ENCODE measurements around the gene MED10. TPM values are rescaled to one million over a fixed set of nuclear protein-coding genes. Genes with fewer than 3 reads are reported as not detected.

Gene MED10
- polyA plus RNA-seq, 1 donor from 2014 or later, result 37.9 TPM

DNA sequence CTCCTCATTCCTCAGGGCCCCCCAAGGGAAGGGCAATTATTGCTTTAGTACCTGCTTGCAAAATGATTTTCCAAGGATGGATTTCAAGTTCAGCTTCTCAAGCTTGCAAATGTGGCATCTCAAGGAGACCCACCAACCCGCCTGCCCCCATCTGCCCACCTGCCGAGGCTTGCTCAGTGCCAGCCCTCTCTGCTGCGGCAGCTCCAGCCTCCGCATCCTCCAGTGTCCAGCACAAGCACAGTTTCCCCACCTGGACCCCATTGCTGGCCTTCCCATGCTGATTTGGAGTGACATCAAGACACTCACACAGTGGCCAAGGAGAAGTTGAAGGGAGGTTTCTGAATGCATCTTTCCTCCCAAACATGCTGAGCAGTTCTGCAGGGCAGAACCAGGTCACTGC, 31.2 kb downstream of the MED10 start:
- no peaks in the 10 kb centered on the region for H4K20me1 ChIP-seq (ENCODE audit: insufficient read depth)
- no peak overlapping the region for H3K27ac ChIP-seq (ENCODE audit: low read length)
- H3K36me3 ChIP-seq (ENCODE audit: insufficient read depth, low read length), result no peaks in the 10 kb centered on the region
- TF ChIP-seq POLR2AphosphoS5 (IDR thresholded peaks at IDR 0.05), result no peak
- TF ChIP-seq, protein P1, sequence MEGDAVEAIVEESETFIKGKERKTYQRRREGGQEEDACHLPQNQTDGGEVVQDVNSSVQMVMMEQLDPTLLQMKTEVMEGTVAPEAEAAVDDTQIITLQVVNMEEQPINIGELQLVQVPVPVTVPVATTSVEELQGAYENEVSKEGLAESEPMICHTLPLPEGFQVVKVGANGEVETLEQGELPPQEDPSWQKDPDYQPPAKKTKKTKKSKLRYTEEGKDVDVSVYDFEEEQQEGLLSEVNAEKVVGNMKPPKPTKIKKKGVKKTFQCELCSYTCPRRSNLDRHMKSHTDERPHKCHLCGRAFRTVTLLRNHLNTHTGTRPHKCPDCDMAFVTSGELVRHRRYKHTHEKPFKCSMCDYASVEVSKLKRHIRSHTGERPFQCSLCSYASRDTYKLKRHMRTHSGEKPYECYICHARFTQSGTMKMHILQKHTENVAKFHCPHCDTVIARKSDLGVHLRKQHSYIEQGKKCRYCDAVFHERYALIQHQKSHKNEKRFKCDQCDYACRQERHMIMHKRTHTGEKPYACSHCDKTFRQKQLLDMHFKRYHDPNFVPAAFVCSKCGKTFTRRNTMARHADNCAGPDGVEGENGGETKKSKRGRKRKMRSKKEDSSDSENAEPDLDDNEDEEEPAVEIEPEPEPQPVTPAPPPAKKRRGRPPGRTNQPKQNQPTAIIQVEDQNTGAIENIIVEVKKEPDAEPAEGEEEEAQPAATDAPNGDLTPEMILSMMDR (IDR thresholded peaks at IDR 0.05; ENCODE audit: poor library complexity, severe bottlenecking), result no peak
- TF ChIP-seq, protein P2, sequence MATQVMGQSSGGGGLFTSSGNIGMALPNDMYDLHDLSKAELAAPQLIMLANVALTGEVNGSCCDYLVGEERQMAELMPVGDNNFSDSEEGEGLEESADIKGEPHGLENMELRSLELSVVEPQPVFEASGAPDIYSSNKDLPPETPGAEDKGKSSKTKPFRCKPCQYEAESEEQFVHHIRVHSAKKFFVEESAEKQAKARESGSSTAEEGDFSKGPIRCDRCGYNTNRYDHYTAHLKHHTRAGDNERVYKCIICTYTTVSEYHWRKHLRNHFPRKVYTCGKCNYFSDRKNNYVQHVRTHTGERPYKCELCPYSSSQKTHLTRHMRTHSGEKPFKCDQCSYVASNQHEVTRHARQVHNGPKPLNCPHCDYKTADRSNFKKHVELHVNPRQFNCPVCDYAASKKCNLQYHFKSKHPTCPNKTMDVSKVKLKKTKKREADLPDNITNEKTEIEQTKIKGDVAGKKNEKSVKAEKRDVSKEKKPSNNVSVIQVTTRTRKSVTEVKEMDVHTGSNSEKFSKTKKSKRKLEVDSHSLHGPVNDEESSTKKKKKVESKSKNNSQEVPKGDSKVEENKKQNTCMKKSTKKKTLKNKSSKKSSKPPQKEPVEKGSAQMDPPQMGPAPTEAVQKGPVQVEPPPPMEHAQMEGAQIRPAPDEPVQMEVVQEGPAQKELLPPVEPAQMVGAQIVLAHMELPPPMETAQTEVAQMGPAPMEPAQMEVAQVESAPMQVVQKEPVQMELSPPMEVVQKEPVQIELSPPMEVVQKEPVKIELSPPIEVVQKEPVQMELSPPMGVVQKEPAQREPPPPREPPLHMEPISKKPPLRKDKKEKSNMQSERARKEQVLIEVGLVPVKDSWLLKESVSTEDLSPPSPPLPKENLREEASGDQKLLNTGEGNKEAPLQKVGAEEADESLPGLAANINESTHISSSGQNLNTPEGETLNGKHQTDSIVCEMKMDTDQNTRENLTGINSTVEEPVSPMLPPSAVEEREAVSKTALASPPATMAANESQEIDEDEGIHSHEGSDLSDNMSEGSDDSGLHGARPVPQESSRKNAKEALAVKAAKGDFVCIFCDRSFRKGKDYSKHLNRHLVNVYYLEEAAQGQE (IDR thresholded peaks at IDR 0.05; ENCODE audit: borderline replicate concordance), result no peak
- no peak for TF ChIP-seq EZH2 (IDR thresholded peaks at IDR 0.05; ENCODE audit: borderline replicate concordance, insufficient read depth, low read length, poor library complexity, severe bottlenecking)
- no peak for TF ChIP-seq EP300 (conservative IDR thresholded peaks at IDR 0.05; ENCODE audit: poor library complexity, severe bottlenecking)
- TF ChIP-seq TAF1 (IDR thresholded peaks at IDR 0.05; ENCODE audit: low read depth), result no peak
- no peak for TF ChIP-seq RAD21 (conservative IDR thresholded peaks at IDR 0.05)
- TF ChIP-seq MXI1 (conservative IDR thresholded peaks at IDR 0.05; ENCODE audit: poor library complexity, severe bottlenecking), result no peak
- TF ChIP-seq SMC3 (conservative IDR thresholded peaks at IDR 0.05; ENCODE audit: poor library complexity), result no peak
- H3K27me3 ChIP-seq (ENCODE audit: insufficient read depth, low read depth, low read length), result no peaks in the 10 kb centered on the region
- no peak overlapping the region for H3K9ac ChIP-seq (ENCODE audit: low read length)
- no peak overlapping the region for H3K4me2 ChIP-seq (ENCODE audit: low read length)
- no peaks in the 10 kb centered on the region for H3K79me2 ChIP-seq (replicated peaks; ENCODE audit: insufficient read depth, low read length)
- H2AFZ ChIP-seq (ENCODE audit: low read depth, low read length), result no peak overlapping the region
- H3K9me3 ChIP-seq (ENCODE audit: low read length), result no peaks in the 10 kb centered on the region
- no peaks in the 10 kb centered on the region for H3K9me2 ChIP-seq (ENCODE audit: insufficient read depth, low read length)
- H3K4me3 ChIP-seq (ENCODE audit: low read length), result no peak overlapping the region
- no peaks in the 10 kb centered on the region for H3F3A ChIP-seq (ENCODE audit: insufficient read depth, low read length, poor library complexity, severe bottlenecking)

DNA sequence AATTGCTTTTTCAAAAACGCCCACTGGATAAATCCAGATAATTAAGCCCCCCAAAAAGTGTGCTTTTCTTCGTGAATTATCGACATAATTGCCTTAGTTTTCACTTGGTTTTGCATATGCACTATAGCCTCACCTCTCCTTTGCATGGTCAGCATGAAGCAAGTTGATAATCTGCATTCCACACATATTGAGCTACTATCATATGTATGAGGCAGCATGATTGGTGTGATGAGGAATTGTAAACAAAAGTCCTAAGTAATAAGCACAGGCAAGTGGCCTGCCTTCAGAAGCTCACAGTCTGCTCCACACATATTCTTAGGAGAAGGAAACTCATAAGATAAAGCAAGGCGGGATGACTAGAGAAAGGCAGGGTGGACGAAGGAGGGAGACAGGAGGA, 33.8 kb downstream of the MED10 start:
- Histone ChIP-seq H3K4me2 (ENCODE audit: low read length) (no peak overlapping the region), H3K27me3 (ENCODE audit: insufficient read depth, low read depth, low read length) (no peaks in the 10 kb centered on the region)

More for the DNA sequence above, 33.8 kb downstream of the MED10 start:
- Histone ChIP-seq H3K9ac (ENCODE audit: low read length) (no peak overlapping the region), H3K9me3 (ENCODE audit: low read length) (no peaks in the 10 kb centered on the region), H3K4me3 (ENCODE audit: low read length) (no peak overlapping the region), H3K9me2 (ENCODE audit: insufficient read depth, low read length) (no peaks in the 10 kb centered on the region), H3K79me2 (replicated peaks; ENCODE audit: insufficient read depth, low read length) (no peaks in the 10 kb centered on the region), H4K20me1 (ENCODE audit: insufficient read depth) (no peaks in the 10 kb centered on the region), H3K36me3 (ENCODE audit: insufficient read depth, low read length) (no peaks in the 10 kb centered on the region), H2AFZ (ENCODE audit: low read depth, low read length) (no peak overlapping the region), H3F3A (ENCODE audit: insufficient read depth, low read length, poor library complexity, severe bottlenecking) (no peaks in the 10 kb centered on the region), H3K27ac (ENCODE audit: low read length) (no peak overlapping the region)
- no peak for TF ChIP-seq SMC3 (conservative IDR thresholded peaks at IDR 0.05; ENCODE audit: poor library complexity)
- TF ChIP-seq, protein P1 (IDR thresholded peaks at IDR 0.05; ENCODE audit: poor library complexity, severe bottlenecking), result no peak
- no peak for TF ChIP-seq TAF1 (IDR thresholded peaks at IDR 0.05; ENCODE audit: low read depth)
- TF ChIP-seq POLR2AphosphoS5 (IDR thresholded peaks at IDR 0.05), result no peak
- TF ChIP-seq MXI1 (conservative IDR thresholded peaks at IDR 0.05; ENCODE audit: poor library complexity, severe bottlenecking), result no peak
- TF ChIP-seq, protein P2 (IDR thresholded peaks at IDR 0.05; ENCODE audit: borderline replicate concordance), result no peak
- TF ChIP-seq RAD21 (conservative IDR thresholded peaks at IDR 0.05), result no peak
- TF ChIP-seq EZH2 (IDR thresholded peaks at IDR 0.05; ENCODE audit: borderline replicate concordance, insufficient read depth, low read length, poor library complexity, severe bottlenecking), result no peak
- no peak for TF ChIP-seq EP300 (conservative IDR thresholded peaks at IDR 0.05; ENCODE audit: poor library complexity, severe bottlenecking)
